ENCODE measurements around the gene ZBTB45. TPM values are rescaled to one million over a fixed set of nuclear protein-coding genes. Genes with fewer than 3 reads are reported as not detected.

The ZBTB45 gene
- total RNA-seq, 1 donor from 2014 or later: 22.2 TPM

DNA sequence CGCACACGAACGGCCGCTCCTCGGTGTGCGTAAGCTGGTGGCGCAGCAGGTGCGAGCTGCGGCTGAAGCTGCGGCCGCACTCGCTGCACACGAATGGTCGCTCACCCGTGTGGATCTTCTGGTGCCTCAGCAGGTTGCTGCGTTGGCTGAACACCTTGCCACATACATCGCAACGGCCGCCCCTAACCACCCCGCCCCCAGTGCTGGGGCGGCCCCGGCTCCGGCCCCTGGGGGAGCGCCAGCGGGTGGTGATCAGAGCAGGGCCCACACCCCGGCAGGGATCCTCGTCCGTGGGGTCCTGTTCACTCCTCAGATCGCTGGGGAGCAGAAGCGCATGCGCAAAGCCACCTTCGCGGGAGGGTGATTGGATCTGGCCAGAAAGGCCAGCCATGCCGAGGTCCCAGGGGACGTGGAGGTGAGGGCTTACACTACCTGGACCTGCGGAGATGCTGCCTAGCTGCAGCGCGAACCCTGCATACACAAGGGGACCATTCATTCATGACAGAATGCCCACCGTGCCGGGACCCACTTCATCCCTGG lies 43.5 kb upstream of the ZBTB45 start:
- Mint-ChIP-seq H3K4me3 (ENCODE audit: unreplicated experiment) (peak overlapping the region; percentile 35), H3K36me3 (ENCODE audit: low read depth, unreplicated experiment) (peaks cover 15% of the 10 kb centered on the region), H3K4me1 (ENCODE audit: unreplicated experiment) (peaks cover 11% of the 10 kb centered on the region), H3K27ac (ENCODE audit: unreplicated experiment) (no peak overlapping the region), H3K27me3 (ENCODE audit: unreplicated experiment) (peaks cover 14% of the 10 kb centered on the region), H3K9me3 (ENCODE audit: unreplicated experiment) (no peaks in the 10 kb centered on the region)
- peak; percentile 31 for DNase-seq (ENCODE audit: low spot score)
- TF ChIP-seq CTCF (IDR thresholded peaks at IDR 0.05; ENCODE audit: unreplicated experiment): no peak

DNA sequence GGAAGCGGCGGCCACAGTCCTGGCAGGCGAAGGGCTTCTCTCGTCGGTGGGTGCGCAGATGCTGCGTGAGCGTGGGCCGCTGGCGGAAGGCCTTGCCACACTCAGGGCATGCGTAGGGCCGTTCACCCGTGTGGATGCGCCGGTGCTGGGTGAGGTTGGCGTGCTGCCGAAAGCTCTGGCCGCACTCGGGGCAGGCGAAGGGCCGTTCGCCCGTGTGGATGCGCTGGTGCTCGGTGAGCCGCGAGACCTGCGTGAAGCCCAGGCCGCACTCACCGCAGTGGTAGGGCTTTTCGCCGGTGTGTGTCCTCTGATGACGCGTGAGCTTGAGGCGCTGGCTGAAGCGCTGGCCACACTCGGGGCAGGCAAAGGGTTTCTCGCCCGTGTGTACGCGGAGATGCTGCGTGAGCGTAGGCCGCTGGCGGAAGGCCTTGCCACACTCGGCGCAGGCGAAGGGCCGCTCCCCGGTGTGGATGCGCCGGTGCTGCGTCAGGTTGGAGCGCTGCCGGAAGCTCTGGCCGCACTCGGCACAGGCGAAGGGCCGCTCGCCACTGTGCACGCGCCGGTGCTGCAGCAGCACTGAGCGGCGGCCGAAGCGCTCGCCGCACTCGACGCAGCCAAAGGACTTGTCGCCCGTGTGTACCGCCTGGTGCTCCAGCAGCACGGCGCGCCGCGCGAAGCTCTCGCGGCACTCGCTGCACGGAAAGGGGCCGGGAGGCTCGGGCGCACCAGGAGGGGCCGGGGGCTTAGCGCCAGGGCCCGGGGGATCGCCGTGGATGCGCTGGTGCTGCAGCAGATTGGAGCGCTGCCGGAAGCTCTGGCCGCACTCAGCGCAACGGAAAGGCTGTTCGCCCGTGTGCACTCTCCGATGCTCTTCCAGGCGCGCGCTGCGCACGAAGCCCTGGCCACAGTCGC lies 42.8 kb upstream of the ZBTB45 start:
- TF ChIP-seq CTCF (IDR thresholded peaks at IDR 0.05; ENCODE audit: unreplicated experiment): no peak
- peak; percentile 35 for DNase-seq (ENCODE audit: low spot score)
- peaks cover 19% of the 10 kb centered on the region for H3K36me3 Mint-ChIP-seq (ENCODE audit: low read depth, unreplicated experiment)
- H3K27me3 Mint-ChIP-seq (ENCODE audit: unreplicated experiment): peaks cover 19% of the 10 kb centered on the region
- H3K4me1 Mint-ChIP-seq (ENCODE audit: unreplicated experiment): peaks cover 17% of the 10 kb centered on the region
- no peaks in the 10 kb centered on the region for H3K9me3 Mint-ChIP-seq (ENCODE audit: unreplicated experiment)
- H3K4me3 Mint-ChIP-seq (ENCODE audit: unreplicated experiment): no peak overlapping the region
- H3K27ac Mint-ChIP-seq (ENCODE audit: unreplicated experiment): no peak overlapping the region

DNA sequence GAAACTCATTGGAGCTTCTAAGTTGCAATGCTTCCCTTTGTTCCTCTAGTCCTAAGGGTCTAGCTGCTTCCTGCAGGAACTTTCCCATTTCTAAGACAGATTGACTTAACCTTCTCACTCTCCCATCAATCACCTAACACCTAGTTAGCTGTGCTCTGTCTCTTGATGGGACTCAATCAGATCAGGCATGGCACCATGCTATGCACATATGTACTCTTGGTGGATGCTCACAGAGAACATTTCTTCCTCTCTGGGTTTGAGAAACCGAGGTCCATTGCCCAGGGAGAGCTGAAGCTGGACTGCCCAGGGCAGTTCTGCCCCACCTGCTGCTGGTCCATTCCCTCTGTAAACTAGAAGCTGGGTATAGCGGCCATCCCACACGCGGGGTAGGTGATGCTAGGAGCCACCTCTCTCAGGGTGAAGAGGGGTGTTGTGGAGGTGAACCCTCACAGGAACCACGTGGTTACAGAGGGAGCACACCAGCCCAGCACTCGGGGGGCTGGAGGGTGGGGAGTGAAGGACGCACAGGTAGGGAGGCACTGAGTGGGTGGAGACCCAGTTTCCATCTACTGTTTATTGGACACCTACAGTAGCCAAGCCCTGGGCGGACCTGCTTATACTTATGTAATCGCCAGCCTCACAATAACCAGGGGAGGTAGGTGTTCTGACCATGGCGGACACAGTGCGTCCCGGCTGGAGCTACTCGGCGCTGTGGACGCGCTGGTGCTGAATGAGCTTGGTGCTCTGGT lies 41.9 kb upstream of the ZBTB45 start:
- Mint-ChIP-seq H3K27me3 (ENCODE audit: unreplicated experiment) (peaks cover 21% of the 10 kb centered on the region), H3K27ac (ENCODE audit: unreplicated experiment) (peak overlapping the region; percentile 57), H3K4me1 (ENCODE audit: unreplicated experiment) (peaks cover 25% of the 10 kb centered on the region), H3K36me3 (ENCODE audit: low read depth, unreplicated experiment) (peaks cover 25% of the 10 kb centered on the region), H3K9me3 (ENCODE audit: unreplicated experiment) (no peaks in the 10 kb centered on the region), H3K4me3 (ENCODE audit: unreplicated experiment) (peak overlapping the region; percentile 77)
- no peak for DNase-seq (ENCODE audit: low spot score)
- TF ChIP-seq CTCF (IDR thresholded peaks at IDR 0.05; ENCODE audit: unreplicated experiment): no peak

- H3K4me3 Mint-ChIP-seq (ENCODE audit: unreplicated experiment): no peak overlapping the region
- no peak for TF ChIP-seq CTCF (IDR thresholded peaks at IDR 0.05; ENCODE audit: unreplicated experiment)
- H3K27ac Mint-ChIP-seq (ENCODE audit: unreplicated experiment): no peak overlapping the region
- no peaks in the 10 kb centered on the region for H3K9me3 Mint-ChIP-seq (ENCODE audit: unreplicated experiment)
- H3K27me3 Mint-ChIP-seq (ENCODE audit: unreplicated experiment): peaks cover 23% of the 10 kb centered on the region
- H3K36me3 Mint-ChIP-seq (ENCODE audit: low read depth, unreplicated experiment): peaks cover 30% of the 10 kb centered on the region
- H3K4me1 Mint-ChIP-seq (ENCODE audit: unreplicated experiment): peaks cover 30% of the 10 kb centered on the region
- DNase-seq (ENCODE audit: low spot score): no peak
Observed at GRCh38 chr19:58560921-58561320, 41.3 kb upstream of the ZBTB45 start.

Measured in endothelial cell (in vitro differentiated cells).